Measurements from ENCODE around the gene FAM187B.

Gene FAM187B

GRCh38 chr19:35269438-35270117 is 41.0 kb upstream of the FAM187B start (continued):
- TF ChIP-seq ZBTB49 (tag by site-specific recombination; IDR thresholded peaks at IDR 0.05; ENCODE audit: low read depth) (no peak), ZNF513 (tag by site-specific recombination; IDR thresholded peaks at IDR 0.05) (0 out of 2 replicates have a peak, but pooled peaks have one; percentile 23), KLF7 (tag by site-specific recombination; IDR thresholded peaks at IDR 0.05; ENCODE audit: borderline replicate concordance) (no peak), ZBTB1 (tag by site-specific recombination; IDR thresholded peaks at IDR 0.05) (no peak), ZNF114 (tag by site-specific recombination; IDR thresholded peaks at IDR 0.05) (no peak), ZNF660 (tag by site-specific recombination; IDR thresholded peaks at IDR 0.05) (peak; percentile 93), ZNF529 (tag by site-specific recombination; IDR thresholded peaks at IDR 0.05; ENCODE audit: insufficient replicate concordance) (no peak), ZNF121 (tag by site-specific recombination; IDR thresholded peaks at IDR 0.05) (no peak), ZNF571 (tag by site-specific recombination; IDR thresholded peaks at IDR 0.05) (no peak), SP2 (tag by site-specific recombination; IDR thresholded peaks at IDR 0.05) (0 out of 2 replicates have a peak, but pooled peaks have one; percentile 10), ZNF280D (tag by site-specific recombination; IDR thresholded peaks at IDR 0.05) (no peak), HOXC10 (CRISPR knock-in tag; IDR thresholded peaks at IDR 0.05) (no peak), ZNF473 (tag by site-specific recombination; IDR thresholded peaks at IDR 0.05) (no peak), ZNF23 (tag by site-specific recombination; IDR thresholded peaks at IDR 0.05; ENCODE audit: borderline replicate concordance) (no peak), SALL2 (tag by site-specific recombination; IDR thresholded peaks at IDR 0.05; ENCODE audit: borderline replicate concordance) (no peak), ZNF248 (tag by site-specific recombination; IDR thresholded peaks at IDR 0.05) (no peak), ZNF768 (tag by site-specific recombination; IDR thresholded peaks at IDR 0.05) (0 out of 2 replicates have a peak, but pooled peaks have one; percentile 51), ZNF585B (tag by site-specific recombination; IDR thresholded peaks at IDR 0.05) (no peak; the same call in 1 of the 2 replicates), PATZ1 (tag by site-specific recombination; IDR thresholded peaks at IDR 0.05) (peak; percentile 96), ZNF292 (tag by site-specific recombination; IDR thresholded peaks at IDR 0.05; ENCODE audit: borderline replicate concordance, low read depth) (no peak), ZNF677 (tag by site-specific recombination; IDR thresholded peaks at IDR 0.05) (no peak; the same call in 1 of the 2 replicates), ZNF561 (tag by site-specific recombination; IDR thresholded peaks at IDR 0.05; ENCODE audit: borderline replicate concordance) (no peak; the same call in 1 of the 2 replicates), KLF10 (tag by site-specific recombination; IDR thresholded peaks at IDR 0.05) (no peak), ZNF280C (tag by site-specific recombination; IDR thresholded peaks at IDR 0.05) (no peak), HIC1 (tag by site-specific recombination; IDR thresholded peaks at IDR 0.05) (peak; percentile 98), ZNF24 (tag by site-specific recombination; IDR thresholded peaks at IDR 0.05) (0 out of 2 replicates have a peak, but pooled peaks have one; percentile 29)
